K562 (cell line): ENCODE data around the gene CDC42BPB. TPM values are rescaled to one million over a fixed set of nuclear protein-coding genes. Genes with fewer than 3 reads are reported as not detected.

Source experiments
- ATAC-seq: fragments of 200-7000 bp; cut with Tn5 transposase; 3 replicates; pipeline ENCODE4 v1.9.1; 2020; ENCODE audit warnings: moderate library complexity
- BruUV-seq: library from RNA; stranded (reverse); fragments of 400-500 nt; replicated peaks from 2 replicates; lab custom pipeline; 2021; lab: Mats Ljungman, UMichigan
- CTCF ChIA-PET: fragments of 300-600 bp; formaldehyde crosslinking; extraction: SDS; loops from one replicate; lab custom pipeline; 2021; ENCODE audit warnings: low intra/inter-chr PET ratio; lab: Yijun Ruan, JAX
- POLR2A ChIA-PET: fragments of 300-600, 350-650 bp; sonication (Branson Sonifier 250); formaldehyde crosslinking; extraction: SDS; loops from one replicate; lab custom pipeline; 2021; ENCODE audit warnings: antibody characterized with exemption, inconsistent platforms; lab: Yijun Ruan, JAX
- DNase-seq, 4 experiments: peaks; one replicate each; pipeline versions ENCODE4 v3.0.0 to v3.0.0-alpha.2; 2011 to 2018; ENCODE audit warnings: low spot score in 3 of 4, mixed read lengths in 3 of 4; ENCODE audit errors: extremely low read depth in 1 of 4
- FAIRE-seq: peaks from 2 replicates; lab custom pipeline; 2011; peaks lifted over from hg19 to GRCh38; lab: Jason Lieb, UNC
- H2AFZ ChIP-seq: 2 replicates; pipeline ENCODE4 v1.6.0; 2011; ENCODE audit warnings: low read depth, low read length, control low read depth, inconsistent platforms
- H3K27ac ChIP-seq: fragments of 200-600 bp; 3 replicates; pipeline ENCODE4 v1.8.0; 2011; ENCODE audit warnings: low read depth, mild to moderate bottlenecking, control low read depth, inconsistent platforms, low read length, moderate library complexity, mixed read lengths; ENCODE audit errors: extremely low read depth
- H3K27me3 ChIP-seq, 2 experiments: fragments of 300-600 bp in 1 of 2; 2 replicates in 1 of 2; 3 replicates in 1 of 2; pipeline versions ENCODE4 v1.6.0 to v1.8.0; 2011; ENCODE audit warnings: inconsistent platforms in 2 of 2, low read length in 2 of 2, mild to moderate bottlenecking in 1 of 2, mixed read lengths in 1 of 2, moderate library complexity in 1 of 2; ENCODE audit not compliant: control insufficient read depth in 2 of 2, insufficient read depth in 2 of 2
- H3K36me3 ChIP-seq: fragments of 300-600 bp; 3 replicates; pipeline ENCODE4 v1.8.0; 2011; ENCODE audit warnings: mild to moderate bottlenecking, low read length, inconsistent platforms; ENCODE audit not compliant: control insufficient read depth, insufficient read depth
- H3K4me1 ChIP-seq, 2 experiments: fragments of 200-600 bp in 1 of 2; replicated peaks in 1 of 2; 2 replicates in 1 of 2; 3 replicates in 1 of 2; pipeline versions ENCODE4 v1.5.1 to v1.8.0; 2011; ENCODE audit warnings: inconsistent platforms in 2 of 2, low read length in 2 of 2, mild to moderate bottlenecking in 1 of 2, mixed read lengths in 1 of 2, moderate library complexity in 1 of 2; ENCODE audit not compliant: control insufficient read depth in 2 of 2, insufficient read depth in 2 of 2
- H3K4me2 ChIP-seq: 2 replicates; pipeline ENCODE4 v1.6.1; 2011; ENCODE audit warnings: low read length, control low read depth, inconsistent platforms, mixed read lengths; ENCODE audit not compliant: insufficient read depth
- H3K4me3 ChIP-seq: fragments of 200-600 bp; sonication (generic), shearing (Covaris generic); 2 replicates; pipeline ENCODE4 v1.5.1; 2016; ENCODE audit warnings: control low read depth, inconsistent platforms
- H3K79me2 ChIP-seq: fragments of 200-600 bp; 3 replicates; pipeline ENCODE4 v1.8.0; 2011; ENCODE audit warnings: low read length, inconsistent platforms; ENCODE audit not compliant: control insufficient read depth, insufficient read depth
- H3K9ac ChIP-seq, 2 experiments: 2 replicates each; pipeline versions ENCODE4 v1.6.0 to v1.6.1; 2011; ENCODE audit warnings: low read depth in 2 of 2, low read length in 2 of 2, control low read depth in 1 of 2, inconsistent platforms in 1 of 2, mild to moderate bottlenecking in 1 of 2, mixed read lengths in 1 of 2; ENCODE audit not compliant: insufficient read depth in 1 of 2
- H3K9me1 ChIP-seq: one replicate; pipeline ENCODE4 v1.6.0; 2011; ENCODE audit warnings: inconsistent platforms, mild to moderate bottlenecking, low read length, moderate library complexity; ENCODE audit not compliant: control insufficient read depth, insufficient read depth
- H3K9me3 ChIP-seq: replicated peaks from 2 replicates; pipeline ENCODE4 v1.5.1; 2011; ENCODE audit warnings: low read depth, low read length, inconsistent platforms; ENCODE audit not compliant: control insufficient read depth, insufficient read depth
- H4K20me1 ChIP-seq: replicated peaks from 2 replicates; pipeline ENCODE4 v1.6.1; 2011; ENCODE audit warnings: low read length, inconsistent platforms, mixed read lengths; ENCODE audit not compliant: control insufficient read depth, insufficient read depth
- ATF6 ChIP-seq: sonication (generic); formaldehyde crosslinking; IDR thresholded peaks from 2 replicates; pipeline ENCODE4 v1.4.0; 2020; ENCODE audit warnings: mild to moderate bottlenecking, missing genetic modification reagents
- BRF2 ChIP-seq: IDR thresholded peaks from 3 replicates; pipeline ENCODE4 v1.6.1; 2011; ENCODE audit warnings: borderline replicate concordance, mild to moderate bottlenecking; ENCODE audit not compliant: insufficient read length, insufficient read depth
- CBX5 ChIP-seq: IDR thresholded peaks from 2 replicates; pipeline ENCODE4 v1.6.1; 2014; ENCODE audit warnings: low read depth, borderline replicate concordance
- CCAR2 ChIP-seq: fragments of 200-400 bp; formaldehyde crosslinking; IDR thresholded peaks from 2 replicates; pipeline ENCODE4 v1.6.1; 2017; ENCODE audit warnings: mild to moderate bottlenecking, low read depth, low read length
- CHD1 ChIP-seq: fragments of 200-600 bp; sonication (generic); IDR thresholded peaks from one replicate; pipeline ENCODE4 v1.6.1; 2012; ENCODE audit warnings: mild to moderate bottlenecking, moderate library complexity, low read length, inconsistent platforms
- CTCF ChIP-seq, 3 experiments: IDR thresholded peaks in 2 of 3; conservative IDR thresholded peaks in 1 of 3; 2 replicates each; pipeline ENCODE4 v1.5.1; 2011 to 2012; ENCODE audit warnings: low read length in 3 of 3, mild to moderate bottlenecking in 3 of 3, control low read depth in 2 of 3, improper control_type of control experiment in 1 of 3, inconsistent platforms in 1 of 3, low read depth in 1 of 3, mixed read lengths in 1 of 3, moderate library complexity in 1 of 3; ENCODE audit not compliant: insufficient read depth in 2 of 3
- HMG20A ChIP-seq: fragments of 450-650 bp; formaldehyde crosslinking; conservative IDR thresholded peaks from 2 replicates; pipeline ENCODE4 v1.4.0; 2020; ENCODE audit warnings: mild to moderate bottlenecking, mixed read lengths
- IRF1 ChIP-seq: sonication (generic); formaldehyde crosslinking; IDR thresholded peaks from 2 replicates; pipeline ENCODE4 v1.8.0; 2022; ENCODE audit warnings: missing genetic modification reagents, mild to moderate bottlenecking, borderline replicate concordance
- MLX ChIP-seq, 2 experiments: fragments of 450-650 bp in 1 of 2; sonication (generic) in 1 of 2; formaldehyde crosslinking; conservative IDR thresholded peaks; 2 replicates each; pipeline versions ENCODE4 v1.4.0 to v1.8.1; 2020 to 2022; ENCODE audit warnings: mild to moderate bottlenecking in 1 of 2, missing genetic modification reagents in 1 of 2
- RBM14 ChIP-seq: fragments of 200-400 bp; formaldehyde crosslinking; IDR thresholded peaks from 2 replicates; pipeline ENCODE4 v1.6.1; 2018; ENCODE audit warnings: low read depth, mild to moderate bottlenecking, low read length, moderate library complexity, borderline replicate concordance; ENCODE audit not compliant: insufficient read depth
- SMAD1 ChIP-seq: fragments of 150-350 bp; IDR thresholded peaks from 2 replicates; pipeline ENCODE4 v1.6.1; 2014; ENCODE audit warnings: low read length, low read depth; ENCODE audit not compliant: partially characterized antibody
- SMARCA4 ChIP-seq: fragments of 450-650 bp; IDR thresholded peaks from 2 replicates; pipeline ENCODE4 v1.6.1; 2016
- TCF7 ChIP-seq: sonication (generic); IDR thresholded peaks from 2 replicates; pipeline ENCODE4 v1.6.1; 2016; ENCODE audit warnings: antibody characterized with exemption, borderline replicate concordance
- XRCC3 ChIP-seq: fragments of 450-650 bp; IDR thresholded peaks from 2 replicates; pipeline ENCODE4 v1.6.1; 2017; ENCODE audit warnings: mild to moderate bottlenecking, moderate library complexity
- ZNF174 ChIP-seq: fragments of 250-450 bp; sonication (Bioruptor Pico); IDR thresholded peaks from 2 replicates; pipeline ENCODE4 v1.4.0; 2020; ENCODE audit warnings: mild to moderate bottlenecking
- ZNF224 ChIP-seq: sonication (generic); formaldehyde crosslinking; IDR thresholded peaks from 2 replicates; pipeline ENCODE4 v1.8.0; 2022; ENCODE audit warnings: mild to moderate bottlenecking, missing genetic modification reagents
- ZNF707 ChIP-seq: fragments of 250-450 bp; sonication (Bioruptor Pico); conservative IDR thresholded peaks from 2 replicates; pipeline ENCODE4 v1.8.0; 2022; ENCODE audit warnings: inconsistent platforms, mild to moderate bottlenecking, moderate library complexity
- WGBS: fragments of 100-300 bp; shearing (Covaris generic); methylation state at CpG from one replicate; pipeline ENCODE4 v1.1.6; 2016; ENCODE audit warnings: low coverage, mixed read lengths; ENCODE audit not compliant: insufficient coverage; ENCODE audit errors: missing lambda C conversion rate; 5-methylcytosine and 5-hydroxymethylcytosine counted together
- in situ Hi-C: fragments of 300-500 bp; cut with MboI; formaldehyde crosslinking; loops from 4 replicates; pipeline ENCODE4 v1.15.0; 2018; ENCODE audit warnings: inconsistent platforms, mixed read lengths
- intact Hi-C: fragments of 100-400 bp; cut with micrococcal nuclease; formaldehyde crosslinking; loops from 2 replicates; pipeline ENCODE4 v1.14.2; 2022
- polyA plus RNA-seq, 8 experiments: library from polyadenylated mRNA; depleted of rRNA in 4 of 8; stranded (reverse) in 5 of 8; unstranded in 3 of 8; fragments of >200 nt; fragmentation: Nextera tagmentation in 2 of 8; fragmentation: Illumina TruSeq in 1 of 8; extraction: Ambion mirVana in 2 of 8; extraction: Trizol in 1 of 8; gene quantifications; 2 replicates each; pipeline versions ENCODE4 v1.2.1 to v1.2.3, GENCODE V29; 2011 to 2014; ENCODE audit warnings: inconsistent platforms in 1 of 8, missing spikeins in 1 of 8
- total RNA-seq, 7 experiments: library from RNA; depleted of rRNA in 6 of 7; stranded (reverse); fragments of >200 nt in 6 of 7; fragmentation: Illumina TruSeq in 2 of 7; extraction: Trizol in 2 of 7; gene quantifications; 2 replicates each; pipeline versions ENCODE4 v1.2.1 to v1.2.3, GENCODE V29; 2011 to 2021; ENCODE audit warnings: low replicate concordance in 1 of 7

CDC42BPB gene
- total and polyA plus RNA-seq, 9 of the 15 experiments (the other 6 are each of a cell fraction or from before 2014, with no cell fraction given), result 0.07 to 24.3 (median 12.6) TPM

- Histone ChIP-seq H3K4me1 (peaks cover 19 to 28% of the 10 kb centered on the region in 2 experiments; a peak in 4 of 5 replicates), H3K79me2 (no peaks in the 10 kb centered on the region), H3K27ac (no peak overlapping the region), H3K27me3 (no peaks in the 10 kb centered on the region), H3K9me1 (peaks cover 3% of the 10 kb centered on the region), H3K4me3 (no peak overlapping the region), H2AFZ (no peak overlapping the region), H3K36me3 (peaks cover 7% of the 10 kb centered on the region; the same call in 2 of the 3 replicates), H3K9ac (peak overlapping the region in 1 of 2 experiments; percentile 76; a peak in 1 of 4 replicates), H3K4me2 (no peak overlapping the region), H3K9me3 (no peaks in the 10 kb centered on the region), H4K20me1 (no peaks in the 10 kb centered on the region)
- FAIRE-seq (no peak), DNase-seq (no peak), ATAC-seq (no peak)
- in situ Hi-C loops (no loop called here), intact Hi-C loops (no loop called here)
- BruUV-seq, result no TSS peak
- WGBS, result 93% methylated on average over 9 of the region's 18 CpGs
- CTCF ChIA-PET, result no interaction called here
- POLR2A ChIA-PET, result interaction anchor here (0.6 to 0.8 kb wide), 3 partner anchors 35 to 500 kb away, joined by 3 read pairs; no protein-coding TSS in a partner anchor
- TF ChIP-seq IRF1 (CRISPR knock-in tag) (no peak), ATF6 (CRISPR knock-in tag) (no peak), SMAD1 (no peak), MLX (CRISPR knock-in tag; conservative IDR thresholded peaks at IDR 0.05) (no peak), BRF2 (no peak), RBM14 (no peak), XRCC3 (no peak), SMARCA4 (no peak), CHD1 (no peak), ZNF224 (no peak), CBX5 (no peak), HMG20A (CRISPR knock-in tag) (no peak), ZNF174 (CRISPR knock-in tag) (no peak), CCAR2 (no peak), CTCF (IDR thresholded peaks at IDR 0.05 in 2 of 3, conservative IDR thresholded peaks at IDR 0.05 in 1 of 3; ENCODE audit: insufficient read depth in 2 of 3, low read depth in 1 of 3, low read length in 3 of 3) (no peak), ZNF707 (no peak), TCF7 (no peak)
Measured at GRCh38 chr14:103001226-103001625, 56.1 kb downstream of the CDC42BPB start.
